CD4-positive, alpha-beta T cell treated with Interleukin-10 for 1 hour (primary cell): ENCODE results near the gene TSEN34.
"Not testable (repeated sequence)": the region's sequence is repeated elsewhere in the genome, so short reads cannot be mapped to it uniquely, and the experiment has no call there.

Experiments
- DNase-seq: peaks from one replicate; pipeline ENCODE4 v3.0.0-alpha.2; 2020

The TSEN34 gene

GRCh38 chr19:54162241-54162805, 28.8 kb upstream of the TSEN34 start:
- DNase-seq = peak; percentile 82

GRCh38 chr19:54162884-54163283, 28.2 kb upstream of the TSEN34 start:
- no peak for DNase-seq

GRCh38 chr19:54164369-54165068, 26.6 kb upstream of the TSEN34 start:
- DNase-seq = peak; percentile 80

GRCh38 chr19:54165222-54165621, 25.9 kb upstream of the TSEN34 start:
- no peak for DNase-seq

GRCh38 chr19:54168174-54168917, 22.8 kb upstream of the TSEN34 start:
- DNase-seq = peak; percentile 88

GRCh38 chr19:54169149-54169740, 21.9 kb upstream of the TSEN34 start:
- DNase-seq = no peak

- DNase-seq = not testable (repeated sequence)
These were observed 19.2 kb upstream of the TSEN34 start for GRCh38 chr19:54171736-54172431.

GRCh38 chr19:54172471-54173358, 18.4 kb upstream of the TSEN34 start, which contains the start of gene TMC4:
Gene TMC4 (minus strand): TSS chr19:54173160. CDS start chr19:54173117, 43 bp downstream.
- peak; percentile 20 for DNase-seq

- no peak for DNase-seq
These were observed 17.8 kb upstream of the TSEN34 start for GRCh38 chr19:54173359-54173699.

GRCh38 chr19:54173951-54174834, 16.9 kb upstream of the TSEN34 start:
- no peak for DNase-seq

GRCh38 chr19:54178581-54179261, 12.4 kb upstream of the TSEN34 start:
- peak; percentile 56 for DNase-seq

GRCh38 chr19:54179262-54179852, 11.8 kb upstream of the TSEN34 start:
- DNase-seq = no peak

GRCh38 chr19:54179921-54180461, 11.1 kb upstream of the TSEN34 start:
- DNase-seq = no peak

- DNase-seq = no peak
These were observed 10.4 kb upstream of the TSEN34 start for GRCh38 chr19:54180691-54181091.

GRCh38 chr19:54181894-54182293, 9.2 kb upstream of the TSEN34 start:
- DNase-seq = not testable (repeated sequence)

- DNase-seq = no peak
These were observed 7.7 kb upstream of the TSEN34 start for GRCh38 chr19:54183431-54183830.

- no peak for DNase-seq
These were observed 4.8 kb upstream of the TSEN34 start for GRCh38 chr19:54186351-54186750.

GRCh38 chr19:54186934-54187381, 4.2 kb upstream of the TSEN34 start:
- no peak for DNase-seq

GRCh38 chr19:54188215-54188871, 2.8 kb upstream of the TSEN34 start:
- peak; percentile 65 for DNase-seq
